HEK293 (cell line): ENCODE data around the gene ZNF444.

Experiments used
- CTCF ChIA-PET: fragments of 350-600 bp; formaldehyde crosslinking; extraction: SDS; loops from one replicate; lab custom pipeline; 2021; ENCODE audit warnings: antibody characterized with exemption; lab: Yijun Ruan, JAX
- POLR2A ChIA-PET: fragments of 300-600 bp; formaldehyde crosslinking; extraction: SDS; loops from one replicate; lab custom pipeline; 2020; ENCODE audit warnings: antibody characterized with exemption, inconsistent platforms; lab: Yijun Ruan, JAX
- H3K27ac ChIP-seq: fragments of 200-500 bp; sonication (Bioruptor generic); 2 replicates; pipeline ENCODE4 v1.5.1; 2014; ENCODE audit warnings: low read depth, low read length, control low read depth, inconsistent platforms; ENCODE audit errors: extremely low read depth
- H3K36me3 ChIP-seq, 2 experiments: fragments of 200-500 bp in 1 of 2; sonication (Bioruptor generic) in 1 of 2; 1 replicate in 1 of 2; 2 replicates in 1 of 2; pipeline ENCODE4 v1.5.1; 2014 to 2017; ENCODE audit warnings: inconsistent platforms in 2 of 2, low read length in 2 of 2; ENCODE audit not compliant: control insufficient read depth in 2 of 2, insufficient read depth in 1 of 2
- H3K4me1 ChIP-seq: fragments of 200-500 bp; sonication (Bioruptor generic); 2 replicates; pipeline ENCODE4 v1.5.1; 2014; ENCODE audit warnings: mild to moderate bottlenecking, low read length, inconsistent platforms; ENCODE audit not compliant: control insufficient read depth, insufficient read depth
- H3K4me3 ChIP-seq: 2 replicates; pipeline ENCODE4 v1.5.1; 2011; ENCODE audit warnings: low read depth, mild to moderate bottlenecking, control low read depth, low read length, moderate library complexity
- H3K9me3 ChIP-seq: fragments of 200-500 bp; sonication (Bioruptor generic); 2 replicates; pipeline ENCODE4 v1.5.1; 2014; ENCODE audit warnings: low read depth, low read length, inconsistent platforms; ENCODE audit not compliant: control insufficient read depth, insufficient read depth
- GLIS1 ChIP-seq: fragments of 450-650 bp; formaldehyde crosslinking; IDR thresholded peaks from 2 replicates; pipeline ENCODE4 v1.5.1; 2016; ENCODE audit warnings: missing biosample characterization, missing genetic modification characterization
- KLF8 ChIP-seq: fragments of 450-650 bp; formaldehyde crosslinking; IDR thresholded peaks from 2 replicates; pipeline ENCODE4 v1.5.1; 2016; ENCODE audit warnings: missing biosample characterization, missing genetic modification characterization
- TCF7L2 ChIP-seq: IDR thresholded peaks from 2 replicates; pipeline ENCODE4 v1.6.1; 2011; ENCODE audit warnings: low read depth, mild to moderate bottlenecking, inconsistent platforms, low read length, moderate library complexity, borderline replicate concordance
- ZIC2 ChIP-seq: fragments of 450-650 bp; formaldehyde crosslinking; IDR thresholded peaks from 2 replicates; pipeline ENCODE4 v1.5.1; 2016; ENCODE audit warnings: missing biosample characterization, missing genetic modification characterization
- ZNF184 ChIP-seq: fragments of 450-650 bp; IDR thresholded peaks from 2 replicates; pipeline ENCODE4 v1.5.1; 2018; ENCODE audit warnings: missing biosample characterization, mild to moderate bottlenecking, missing genetic modification characterization
- ZNF202 ChIP-seq: fragments of 450-650 bp; formaldehyde crosslinking; IDR thresholded peaks from 2 replicates; pipeline ENCODE4 v1.5.1; 2016; ENCODE audit warnings: missing biosample characterization, missing genetic modification characterization, borderline replicate concordance
- ZNF223 ChIP-seq: fragments of 450-650 bp; formaldehyde crosslinking; IDR thresholded peaks from 2 replicates; pipeline ENCODE4 v1.5.1; 2016; ENCODE audit warnings: missing biosample characterization, missing genetic modification characterization
- ZNF391 ChIP-seq: fragments of 450-650 bp; formaldehyde crosslinking; IDR thresholded peaks from 2 replicates; pipeline ENCODE4 v1.5.1; 2016; ENCODE audit warnings: low read depth, missing biosample characterization, missing genetic modification characterization, borderline replicate concordance
- ZNF404 ChIP-seq: fragments of 450-650 bp; formaldehyde crosslinking; IDR thresholded peaks from 2 replicates; pipeline ENCODE4 v1.5.1; 2017; ENCODE audit warnings: missing biosample characterization, missing genetic modification characterization
- ZNF473 ChIP-seq: fragments of 450-650 bp; formaldehyde crosslinking; IDR thresholded peaks from 2 replicates; pipeline ENCODE4 v1.5.1; 2017; ENCODE audit warnings: missing biosample characterization, missing genetic modification characterization
- ZNF560 ChIP-seq: fragments of 450-650 bp; formaldehyde crosslinking; IDR thresholded peaks from 2 replicates; pipeline ENCODE4 v1.5.1; 2017; ENCODE audit warnings: missing biosample characterization, missing genetic modification characterization, borderline replicate concordance
- ZNF621 ChIP-seq: fragments of 450-650 bp; formaldehyde crosslinking; IDR thresholded peaks from 2 replicates; pipeline ENCODE4 v1.5.1; 2017; ENCODE audit warnings: missing biosample characterization, missing genetic modification characterization
- ZNF660 ChIP-seq: fragments of 450-650 bp; IDR thresholded peaks from 2 replicates; pipeline ENCODE4 v1.5.1; 2018; ENCODE audit warnings: missing biosample characterization, mild to moderate bottlenecking, missing genetic modification characterization
- ZNF664 ChIP-seq: fragments of 450-650 bp; formaldehyde crosslinking; IDR thresholded peaks from 2 replicates; pipeline ENCODE4 v1.5.1; 2016; ENCODE audit warnings: missing biosample characterization, missing genetic modification characterization
- ZNF768 ChIP-seq: fragments of 450-650 bp; formaldehyde crosslinking; IDR thresholded peaks from 2 replicates; pipeline ENCODE4 v1.5.1; 2018; ENCODE audit warnings: missing biosample characterization, mild to moderate bottlenecking, missing genetic modification characterization
- ZNF777 ChIP-seq: fragments of 450-650 bp; formaldehyde crosslinking; IDR thresholded peaks from 2 replicates; pipeline ENCODE4 v1.5.1; 2017; ENCODE audit warnings: missing biosample characterization, missing genetic modification characterization, borderline replicate concordance
- TF ChIP-seq, protein P1 (sequence below): fragments of 450-650 bp; formaldehyde crosslinking; optimal IDR thresholded peaks from 2 replicates; pipeline ENCODE3; 2016; ENCODE audit warnings: missing biosample characterization, mild to moderate bottlenecking, missing genetic modification characterization
- TF ChIP-seq, protein P2 (sequence below): fragments of 450-650 bp; formaldehyde crosslinking; IDR thresholded peaks from 2 replicates; pipeline ENCODE4 v1.5.1; 2016; ENCODE audit warnings: missing biosample characterization, missing genetic modification characterization
- TF ChIP-seq, protein P3 (sequence below): fragments of 450-650 bp; formaldehyde crosslinking; IDR thresholded peaks from 2 replicates; pipeline ENCODE4 v1.5.1; 2016; ENCODE audit warnings: missing biosample characterization, missing genetic modification characterization

ZNF444 gene

DNA sequence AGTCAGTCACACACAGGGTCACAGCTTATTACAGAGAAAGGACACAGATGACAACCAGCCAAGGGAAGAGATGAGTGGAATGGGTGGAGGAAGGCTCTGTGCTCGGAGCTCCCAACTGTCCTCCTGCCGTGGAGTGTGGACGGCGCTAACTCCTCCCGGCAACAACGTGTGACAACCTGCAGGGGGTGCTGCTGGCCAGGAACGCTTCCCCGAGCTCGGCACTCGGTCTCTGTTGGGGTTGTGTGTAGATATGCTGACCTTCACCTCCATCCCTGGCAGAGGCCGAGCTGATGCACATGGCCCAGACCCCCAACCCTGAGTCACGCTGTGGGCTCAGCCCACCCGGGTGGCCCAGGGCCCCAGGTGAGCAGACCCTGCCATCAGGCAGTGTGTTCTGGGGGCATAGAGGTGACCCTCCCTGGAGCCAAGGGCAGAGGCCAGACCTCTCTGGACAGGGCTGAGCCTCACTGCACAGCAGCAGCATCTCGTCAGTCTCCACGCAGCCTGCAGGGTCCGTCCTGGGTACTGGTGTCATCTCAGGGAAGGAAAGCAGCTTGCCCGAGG, 14.1 kb downstream of the ZNF444 start:
- ChIA-PET POLR2A (interaction anchor here (0.7 to 1.3 kb wide), 2 partner anchors 10 to 34 kb away, joined by 3 to 4 read pairs; partner anchors contain the start of gene ZNF787), CTCF (interaction anchor here (0.6 to 2.7 kb wide), 17 partner anchors 9 to 1913 kb away, joined by 3 to 11 read pairs (median 4); no protein-coding TSS in a partner anchor)
- no peak for TF ChIP-seq ZNF223 (tag by site-specific recombination)
- TF ChIP-seq, protein P1, sequence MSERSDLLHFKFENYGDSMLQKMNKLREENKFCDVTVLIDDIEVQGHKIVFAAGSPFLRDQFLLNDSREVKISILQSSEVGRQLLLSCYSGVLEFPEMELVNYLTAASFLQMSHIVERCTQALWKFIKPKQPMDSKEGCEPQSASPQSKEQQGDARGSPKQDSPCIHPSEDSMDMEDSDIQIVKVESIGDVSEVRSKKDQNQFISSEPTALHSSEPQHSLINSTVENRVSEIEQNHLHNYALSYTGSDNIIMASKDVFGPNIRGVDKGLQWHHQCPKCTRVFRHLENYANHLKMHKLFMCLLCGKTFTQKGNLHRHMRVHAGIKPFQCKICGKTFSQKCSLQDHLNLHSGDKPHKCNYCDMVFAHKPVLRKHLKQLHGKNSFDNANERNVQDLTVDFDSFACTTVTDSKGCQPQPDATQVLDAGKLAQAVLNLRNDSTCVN (tag by site-specific recombination): no peak
- H3K27ac ChIP-seq: no peak overlapping the region
- peaks cover 19 to 71% of the 10 kb centered on the region in 2 experiments; a peak in 2 of 3 replicates for H3K36me3 ChIP-seq
- H3K4me3 ChIP-seq: no peak overlapping the region
- H3K9me3 ChIP-seq: no peaks in the 10 kb centered on the region
- no peaks in the 10 kb centered on the region for H3K4me1 ChIP-seq

DNA sequence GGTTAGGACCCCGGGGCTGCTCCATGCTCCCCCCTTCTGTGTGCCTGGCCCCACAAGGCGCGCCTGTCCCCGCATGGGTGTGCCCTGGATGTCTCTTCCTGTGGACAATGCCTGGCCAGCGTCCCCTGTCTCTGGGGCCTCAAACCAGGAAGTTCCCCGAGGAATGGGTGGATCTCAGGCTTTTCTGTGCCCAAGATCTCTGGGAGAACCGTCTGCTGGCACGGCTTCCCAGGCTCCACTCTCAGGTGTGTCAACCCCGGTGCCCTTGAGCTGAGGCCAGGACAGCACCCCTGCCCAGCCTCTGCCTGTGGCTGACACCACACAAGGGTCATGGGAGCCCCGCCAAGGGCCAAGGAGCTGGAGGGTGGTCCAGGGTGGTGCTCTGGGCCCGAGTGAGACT, 15.7 kb downstream of the ZNF444 start:
- H3K36me3 ChIP-seq: peaks cover 22 to 81% of the 10 kb centered on the region in 2 experiments
- no peak overlapping the region for H3K27ac ChIP-seq
- no peaks in the 10 kb centered on the region for H3K9me3 ChIP-seq
- H3K4me3 ChIP-seq: no peak overlapping the region
- ChIA-PET POLR2A (interaction anchor here (1.2 kb wide), 1 partner anchor 11 kb away, joined by 5 read pairs; no protein-coding TSS in a partner anchor), CTCF (interaction anchor here (0.9 to 2.7 kb wide), 3 partner anchors 12 to 289 kb away, joined by 3 to 10 read pairs (median 4); no protein-coding TSS in a partner anchor)
- no peaks in the 10 kb centered on the region for H3K4me1 ChIP-seq
- no peak for TF ChIP-seq ZNF660
- TF ChIP-seq ZNF473: no peak
- TF ChIP-seq ZNF777 (tag by site-specific recombination): no peak
- no peak for TF ChIP-seq ZNF664 (tag by site-specific recombination)
- no peak for TF ChIP-seq KLF8
- no peak for TF ChIP-seq ZNF184 (tag by site-specific recombination)
- TF ChIP-seq, protein P2, sequence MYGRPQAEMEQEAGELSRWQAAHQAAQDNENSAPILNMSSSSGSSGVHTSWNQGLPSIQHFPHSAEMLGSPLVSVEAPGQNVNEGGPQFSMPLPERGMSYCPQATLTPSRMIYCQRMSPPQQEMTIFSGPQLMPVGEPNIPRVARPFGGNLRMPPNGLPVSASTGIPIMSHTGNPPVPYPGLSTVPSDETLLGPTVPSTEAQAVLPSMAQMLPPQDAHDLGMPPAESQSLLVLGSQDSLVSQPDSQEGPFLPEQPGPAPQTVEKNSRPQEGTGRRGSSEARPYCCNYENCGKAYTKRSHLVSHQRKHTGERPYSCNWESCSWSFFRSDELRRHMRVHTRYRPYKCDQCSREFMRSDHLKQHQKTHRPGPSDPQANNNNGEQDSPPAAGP (tag by site-specific recombination): no peak
- TF ChIP-seq ZNF391 (tag by site-specific recombination): no peak
- TF ChIP-seq, protein P3, sequence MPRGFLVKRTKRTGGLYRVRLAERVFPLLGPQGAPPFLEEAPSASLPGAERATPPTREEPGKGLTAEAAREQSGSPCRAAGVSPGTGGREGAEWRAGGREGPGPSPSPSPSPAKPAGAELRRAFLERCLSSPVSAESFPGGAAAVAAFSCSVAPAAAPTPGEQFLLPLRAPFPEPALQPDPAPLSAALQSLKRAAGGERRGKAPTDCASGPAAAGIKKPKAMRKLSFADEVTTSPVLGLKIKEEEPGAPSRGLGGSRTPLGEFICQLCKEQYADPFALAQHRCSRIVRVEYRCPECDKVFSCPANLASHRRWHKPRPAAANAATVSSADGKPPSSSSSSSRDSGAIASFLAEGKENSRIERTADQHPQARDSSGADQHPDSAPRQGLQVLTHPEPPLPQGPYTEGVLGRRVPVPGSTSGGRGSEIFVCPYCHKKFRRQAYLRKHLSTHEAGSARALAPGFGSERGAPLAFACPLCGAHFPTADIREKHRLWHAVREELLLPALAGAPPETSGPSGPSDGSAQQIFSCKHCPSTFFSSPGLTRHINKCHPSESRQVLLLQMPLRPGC (tag by site-specific recombination): no peak
- no peak for TF ChIP-seq ZNF621 (tag by site-specific recombination)
- no peak for TF ChIP-seq TCF7L2
- TF ChIP-seq ZNF768 (tag by site-specific recombination): no peak
- no peak for TF ChIP-seq ZNF404 (tag by site-specific recombination)

DNA sequence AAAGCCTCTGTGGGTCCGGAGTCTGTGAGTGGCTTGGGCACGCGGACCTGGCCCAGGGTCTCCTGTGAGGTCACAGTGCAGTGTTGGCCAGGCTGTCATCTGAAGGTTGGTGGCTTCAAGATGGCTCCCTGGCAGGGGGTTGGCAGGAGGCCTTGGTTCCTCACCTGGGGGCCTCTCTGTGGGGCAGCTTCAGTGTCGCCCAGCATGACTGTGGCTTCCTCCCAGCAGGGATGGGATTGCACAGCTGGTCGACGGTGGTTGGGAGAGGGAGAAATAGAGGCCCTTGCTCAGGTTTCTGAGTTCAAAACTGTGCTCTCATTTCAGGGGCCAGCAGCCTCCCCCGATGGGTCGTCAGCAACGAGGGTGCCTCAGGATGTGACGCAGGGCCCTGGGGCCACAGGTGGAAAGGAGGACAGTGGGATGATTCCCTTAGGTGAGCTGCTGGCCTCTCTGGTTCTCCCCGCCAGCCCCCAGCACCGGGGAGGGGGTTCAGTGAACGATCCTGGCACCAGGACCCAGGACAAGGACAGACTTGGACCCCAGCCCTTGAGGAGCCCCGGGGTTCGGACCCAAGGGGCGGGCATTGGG, 17.2 kb downstream of the ZNF444 start:
- Histone ChIP-seq H3K27ac (no peak overlapping the region), H3K36me3 (peaks cover 22 to 77% of the 10 kb centered on the region in 2 experiments), H3K9me3 (no peaks in the 10 kb centered on the region), H3K4me1 (no peaks in the 10 kb centered on the region), H3K4me3 (no peak overlapping the region)
- ChIA-PET POLR2A (no interaction called here), CTCF (interaction anchor here (0.6 to 1.2 kb wide), 4 partner anchors 10 to 552 kb away, joined by 3 to 4 read pairs (median 4); no protein-coding TSS in a partner anchor)
- TF ChIP-seq ZIC2 (tag by site-specific recombination) (peak; percentile 79), ZNF202 (tag by site-specific recombination) (no peak), GLIS1 (tag by site-specific recombination) (peak; percentile 91), ZNF560 (tag by site-specific recombination) (no peak)
